Upper lobe of left lung (tissue), 6 donors: ENCODE measurements around the gene ATL2. TPM values are rescaled to one million over a fixed set of nuclear protein-coding genes. Genes with fewer than 3 reads are reported as not detected.

Experiments
- ATAC-seq, 2 donors: fragments of 200-7000 bp; cut with Tn5 transposase; one replicate each; pipeline ENCODE4 v1.9.1; 2022; ENCODE audit warnings: mild to moderate bottlenecking in 2 of 2, moderate library complexity in 2 of 2; ENCODE audit not compliant: low FRiP score in 2 of 2
- DNase-seq, 2 donors: peaks; one replicate each; pipeline ENCODE4 v3.0.0-alpha.2; 2019 to 2020
- H3K27ac ChIP-seq, 4 donors: fragments of 200-600 bp; sonication (generic); one replicate each; pipeline ENCODE4 v1.5.1; 2016 to 2019
- H3K27me3 ChIP-seq, 4 donors: fragments of 200-600 bp; sonication (generic); one replicate each; pipeline ENCODE4 v1.5.1; 2017 to 2019
- H3K36me3 ChIP-seq, 4 donors: fragments of 200-600 bp; sonication (generic); one replicate each; pipeline ENCODE4 v1.5.1; 2016 to 2019
- H3K4me1 ChIP-seq, 4 donors: fragments of 200-600 bp; sonication (generic); one replicate each; pipeline ENCODE4 v1.5.1; 2018 to 2019
- H3K4me3 ChIP-seq, 4 donors: fragments of 200-600 bp; sonication (generic); one replicate each; pipeline ENCODE4 v1.5.1; 2017 to 2019; ENCODE audit warnings: mild to moderate bottlenecking in 2 of 4, moderate library complexity in 1 of 4
- H3K9me3 ChIP-seq, 4 donors: fragments of 200-600 bp; sonication (generic); one replicate each; pipeline ENCODE4 v1.5.1; 2018 to 2019
- EP300 ChIP-seq, 4 donors: sonication (generic); formaldehyde crosslinking; IDR thresholded peaks; one replicate each; pipeline ENCODE4 v1.5.1; 2017; ENCODE audit warnings: antibody characterized with exemption in 4 of 4, control low read depth in 2 of 4
- POLR2A ChIP-seq, 4 donors: fragments of 450-650 bp; IDR thresholded peaks; one replicate each; pipeline ENCODE4 v1.5.1; 2016 to 2017; ENCODE audit warnings: antibody characterized with exemption in 4 of 4, mild to moderate bottlenecking in 2 of 4
- POLR2AphosphoS5 ChIP-seq, 2 donors: sonication (generic); formaldehyde crosslinking; IDR thresholded peaks; one replicate each; pipeline ENCODE4 v1.5.1; 2017; ENCODE audit warnings: antibody characterized with exemption in 2 of 2
- WGBS, 2 donors: methylation state at CpG; one replicate each; pipeline ENCODE4 v1.1.5; 2017 to 2018; 5-methylcytosine and 5-hydroxymethylcytosine counted together
- total RNA-seq, 6 donors: library from RNA; depleted of rRNA in 4 of 6; stranded (reverse); fragments of >200 nt in 4 of 6; gene quantifications; one replicate each; pipeline versions ENCODE4 v1.1.0 to v1.2.1, GENCODE V29; 2016 to 2021
- TF ChIP-seq, protein P1 (sequence below), 6 experiments: fragments of 450-650 bp in 4 of 6; fragments of 200-600 bp in 2 of 6; sonication (generic) in 2 of 6; IDR thresholded peaks; one replicate each; pipeline ENCODE4 v1.5.1; 2016 to 2019; ENCODE audit warnings: antibody characterized with exemption in 6 of 6
- donor health status: DM: no; HTN: no; CAD: no; lungs with moderate emphysema.
- donor health status: DM: no; HTN: yes; CAD: no; lungs with severe emphysema.

Gene ATL2
- total RNA-seq, 6 donors from 2014 or later = 43.9 to 150 (median 68.1) TPM

GRCh38 chr2:38400513-38400912, 23.4 kb upstream of the ATL2 start:
- H3K36me3 ChIP-seq = no peaks in the 10 kb centered on the region
- no peak for ATAC-seq
- no peaks in the 10 kb centered on the region for H3K27me3 ChIP-seq
- H3K4me3 ChIP-seq = no peak overlapping the region
- TF ChIP-seq, protein P1, sequence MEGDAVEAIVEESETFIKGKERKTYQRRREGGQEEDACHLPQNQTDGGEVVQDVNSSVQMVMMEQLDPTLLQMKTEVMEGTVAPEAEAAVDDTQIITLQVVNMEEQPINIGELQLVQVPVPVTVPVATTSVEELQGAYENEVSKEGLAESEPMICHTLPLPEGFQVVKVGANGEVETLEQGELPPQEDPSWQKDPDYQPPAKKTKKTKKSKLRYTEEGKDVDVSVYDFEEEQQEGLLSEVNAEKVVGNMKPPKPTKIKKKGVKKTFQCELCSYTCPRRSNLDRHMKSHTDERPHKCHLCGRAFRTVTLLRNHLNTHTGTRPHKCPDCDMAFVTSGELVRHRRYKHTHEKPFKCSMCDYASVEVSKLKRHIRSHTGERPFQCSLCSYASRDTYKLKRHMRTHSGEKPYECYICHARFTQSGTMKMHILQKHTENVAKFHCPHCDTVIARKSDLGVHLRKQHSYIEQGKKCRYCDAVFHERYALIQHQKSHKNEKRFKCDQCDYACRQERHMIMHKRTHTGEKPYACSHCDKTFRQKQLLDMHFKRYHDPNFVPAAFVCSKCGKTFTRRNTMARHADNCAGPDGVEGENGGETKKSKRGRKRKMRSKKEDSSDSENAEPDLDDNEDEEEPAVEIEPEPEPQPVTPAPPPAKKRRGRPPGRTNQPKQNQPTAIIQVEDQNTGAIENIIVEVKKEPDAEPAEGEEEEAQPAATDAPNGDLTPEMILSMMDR (IDR thresholded peaks at IDR 0.05) = no peak
- TF ChIP-seq EP300 (IDR thresholded peaks at IDR 0.05) (no peak), POLR2AphosphoS5 (IDR thresholded peaks at IDR 0.05) (no peak), POLR2A (IDR thresholded peaks at IDR 0.05) (no peak)
- H3K9me3 ChIP-seq = no peaks in the 10 kb centered on the region
- peaks cover 0 to 7% (median 1%) of the 10 kb centered on the region in 4 donors for H3K4me1 ChIP-seq
- H3K27ac ChIP-seq = no peak overlapping the region
- DNase-seq = no peak

DNA sequence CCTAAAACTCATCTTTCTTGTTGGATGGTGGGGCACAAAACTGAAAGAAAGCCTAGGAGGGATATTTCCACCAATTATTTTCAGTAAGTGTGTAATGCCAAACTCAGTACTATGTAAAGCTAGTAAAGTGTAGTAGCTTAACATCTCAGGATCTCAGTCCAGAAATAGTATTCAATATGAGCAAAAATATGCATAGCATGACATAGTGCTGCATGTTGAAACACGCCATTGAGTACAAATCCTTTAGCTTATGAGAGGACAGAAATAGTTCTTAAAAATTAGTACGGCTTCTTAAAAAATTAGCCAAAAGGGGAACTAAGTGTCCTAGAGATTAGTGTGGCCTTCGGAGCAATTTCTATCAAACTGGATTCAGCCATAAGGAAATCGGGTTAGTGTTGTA, 21.7 kb upstream of the ATL2 start:
- DNase-seq = no peak
- Histone ChIP-seq H3K27me3 (no peaks in the 10 kb centered on the region), H3K27ac (no peak overlapping the region), H3K4me1 (no peaks in the 10 kb centered on the region), H3K9me3 (no peaks in the 10 kb centered on the region), H3K36me3 (no peaks in the 10 kb centered on the region), H3K4me3 (no peak overlapping the region)
- TF ChIP-seq EP300 (IDR thresholded peaks at IDR 0.05) (no peak), POLR2AphosphoS5 (IDR thresholded peaks at IDR 0.05) (no peak), POLR2A (IDR thresholded peaks at IDR 0.05) (no peak)
- TF ChIP-seq, protein P1 (IDR thresholded peaks at IDR 0.05) = no peak
- WGBS, 2 donors = 89 to 92% methylated on average over 4 of the region's 4 CpGs
- no peak for ATAC-seq

DNA sequence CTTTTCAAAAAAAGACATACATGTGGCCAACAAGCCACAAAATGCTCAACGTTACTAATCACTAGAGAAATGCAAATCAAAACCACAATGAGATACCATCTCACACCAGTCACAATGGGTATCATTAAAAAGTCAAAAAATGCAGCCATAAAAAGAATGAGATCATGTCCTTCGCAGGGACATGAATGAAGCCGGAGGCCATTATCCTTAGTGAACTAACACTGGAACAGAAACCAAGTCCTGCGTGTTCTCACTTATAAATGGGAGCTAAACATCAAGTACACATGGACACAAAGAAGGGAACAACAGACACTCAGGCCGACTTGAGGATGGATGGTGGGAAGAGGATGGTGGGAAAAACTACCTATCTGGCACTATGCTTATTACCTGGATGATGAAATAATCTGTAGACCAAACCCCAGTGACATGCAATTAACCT, 17.8 kb upstream of the ATL2 start:
- ATAC-seq = no peak
- WGBS, 2 donors = 77 to 79% methylated on average over 5 of the region's 5 CpGs

DNA sequence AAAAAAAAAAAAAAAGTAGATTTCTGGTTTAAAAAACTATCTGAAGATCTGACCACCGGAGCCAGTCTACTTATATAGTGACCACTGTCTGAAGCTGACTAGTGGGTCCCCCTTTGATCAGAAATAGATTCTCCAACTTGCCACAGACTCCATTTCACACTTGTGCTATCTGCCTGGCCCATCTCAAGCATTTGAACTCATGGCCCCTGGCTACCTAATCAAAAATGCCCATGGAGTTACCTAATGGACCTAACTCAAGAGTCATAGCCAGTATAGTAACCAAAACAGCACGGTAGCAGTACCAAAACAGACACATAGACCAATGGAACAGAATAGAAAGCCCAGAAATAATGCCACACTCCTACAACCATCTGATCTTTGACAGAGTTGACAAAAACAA, 17.0 kb upstream of the ATL2 start:
- no peak overlapping the region for H3K4me3 ChIP-seq
- no peaks in the 10 kb centered on the region for H3K27me3 ChIP-seq
- TF ChIP-seq POLR2AphosphoS5 (IDR thresholded peaks at IDR 0.05) (no peak), EP300 (IDR thresholded peaks at IDR 0.05) (no peak), POLR2A (IDR thresholded peaks at IDR 0.05) (no peak)
- TF ChIP-seq, protein P1 (IDR thresholded peaks at IDR 0.05) = no peak
- DNase-seq = no peak
- ATAC-seq = no peak
- no peak overlapping the region for H3K27ac ChIP-seq
- WGBS, 2 donors = 91 to 94% methylated on average over 2 of the region's 2 CpGs
- H3K36me3 ChIP-seq = no peaks in the 10 kb centered on the region
- H3K4me1 ChIP-seq = no peaks in the 10 kb centered on the region
- no peaks in the 10 kb centered on the region for H3K9me3 ChIP-seq

More for the DNA sequence above, 17.8 kb upstream of the ATL2 start:
- Histone ChIP-seq H3K36me3 (no peaks in the 10 kb centered on the region), H3K27ac (no peak overlapping the region), H3K4me3 (no peak overlapping the region), H3K27me3 (no peaks in the 10 kb centered on the region), H3K9me3 (no peaks in the 10 kb centered on the region), H3K4me1 (no peaks in the 10 kb centered on the region)
- DNase-seq = no peak
- TF ChIP-seq POLR2A (IDR thresholded peaks at IDR 0.05) = no peak
- TF ChIP-seq, protein P1 (IDR thresholded peaks at IDR 0.05) = no peak
- TF ChIP-seq POLR2AphosphoS5 (IDR thresholded peaks at IDR 0.05) = no peak
- no peak for TF ChIP-seq EP300 (IDR thresholded peaks at IDR 0.05)

DNA sequence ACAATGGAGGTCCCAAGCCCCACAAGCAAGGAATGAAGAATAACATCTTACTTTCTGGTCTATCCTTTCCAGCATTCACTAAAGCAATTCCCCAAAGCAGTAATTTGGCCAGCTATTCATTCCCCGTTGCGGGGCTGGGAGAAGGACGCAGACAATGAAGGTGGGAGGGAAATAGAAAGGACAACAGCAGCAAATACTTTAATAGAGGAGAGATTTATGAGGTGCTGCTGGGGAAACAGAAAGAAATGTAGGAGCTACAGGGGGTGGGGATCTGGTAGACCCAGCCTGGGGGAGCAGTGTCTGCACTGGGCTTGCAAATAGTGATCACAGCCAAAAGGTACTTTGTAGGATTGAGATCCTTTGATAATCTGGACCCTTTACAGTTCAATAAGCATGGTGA, 13.9 kb upstream of the ATL2 start:
- no peaks in the 10 kb centered on the region for H3K27me3 ChIP-seq
- H3K4me1 ChIP-seq = no peaks in the 10 kb centered on the region
- 90 to 91% methylated on average over 3 of the region's 3 CpGs for WGBS, 2 donors
- DNase-seq (no peak), ATAC-seq (no peak)
- no peak overlapping the region for H3K27ac ChIP-seq
- H3K4me3 ChIP-seq = no peak overlapping the region
- no peak for TF ChIP-seq EP300 (IDR thresholded peaks at IDR 0.05)
- H3K36me3 ChIP-seq = no peaks in the 10 kb centered on the region
- no peaks in the 10 kb centered on the region for H3K9me3 ChIP-seq
